GM21737 (cell line): ENCODE measurements around the gene LRRC37A2.
"Not testable (repeated sequence)": the region's sequence is repeated elsewhere in the genome, so short reads cannot be mapped to it uniquely, and the experiment has no call there.

Experiments
- ATAC-seq: cut with Tn5 transposase; IDR thresholded peaks from one replicate; pipeline ENCODE4 v1.9.1; 2021; ENCODE audit warnings: mild to moderate bottlenecking, moderate library complexity; ENCODE audit not compliant: unreplicated experiment

The LRRC37A2 gene

DNA sequence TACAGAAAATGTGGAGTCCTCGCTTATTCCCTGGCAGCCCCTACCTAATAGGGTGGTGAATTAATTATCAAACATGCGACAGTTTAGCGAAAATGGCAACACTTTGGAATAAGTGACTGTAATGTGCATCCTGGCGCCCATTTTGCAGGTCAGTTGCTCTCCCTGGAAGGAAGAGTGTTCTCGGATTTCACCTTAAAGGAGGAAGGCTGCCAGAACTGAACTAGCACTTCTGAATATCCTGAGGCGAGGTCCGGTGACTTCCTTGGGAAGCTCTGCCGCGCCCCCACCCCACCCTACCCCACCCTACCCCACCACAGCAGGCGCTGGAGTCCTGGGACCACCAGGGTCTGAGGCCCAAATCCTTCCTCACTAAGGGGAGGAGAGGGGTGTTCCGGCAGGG is at the start of gene LRRC37A2:
LRRC37A2 (plus strand) TSS at position 301 of the 400 bp plus-strand sequence. CDS start 245 bp downstream, outside the sequence.
- ATAC-seq = not testable (repeated sequence)

DNA sequence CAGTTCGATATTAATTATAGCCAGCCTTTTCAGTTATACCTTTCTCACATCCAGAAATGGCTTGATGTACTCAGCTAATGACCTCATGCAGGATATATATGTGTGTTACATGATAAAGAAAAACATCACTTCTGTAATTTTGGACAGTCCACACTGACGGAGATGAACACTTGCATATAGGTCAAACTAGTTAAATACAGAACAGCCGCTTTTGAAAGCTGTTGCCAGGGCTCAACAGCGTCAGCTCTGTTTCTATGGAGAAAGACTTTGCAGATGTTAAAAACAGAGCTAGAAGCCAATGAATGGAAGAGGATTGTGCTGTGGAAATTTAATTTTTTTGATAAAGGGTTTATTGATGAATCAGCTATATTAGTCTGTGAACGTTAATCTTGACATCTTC is 44.6 kb upstream of the LRRC37A2 start:
- not testable (repeated sequence) for ATAC-seq

DNA sequence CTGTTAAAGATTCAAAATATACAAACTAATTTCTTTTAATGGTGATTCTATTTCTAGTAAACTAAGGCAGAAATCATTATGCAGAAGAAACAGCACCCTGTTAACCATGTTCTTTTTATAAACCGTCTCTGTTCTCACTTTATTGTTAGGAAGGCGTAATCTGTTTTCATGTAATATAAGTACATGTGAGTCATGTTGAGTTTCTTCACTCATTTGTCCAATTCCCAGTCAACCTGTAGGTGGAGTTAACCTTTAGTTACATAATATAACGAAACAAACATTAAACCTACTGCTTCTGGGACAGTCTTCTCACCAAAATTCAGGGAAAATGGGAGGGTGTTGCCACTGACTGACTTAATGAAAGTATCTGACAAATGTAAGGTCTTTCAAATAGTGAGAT is 37.8 kb upstream of the LRRC37A2 start:
- not testable (repeated sequence) for ATAC-seq

DNA sequence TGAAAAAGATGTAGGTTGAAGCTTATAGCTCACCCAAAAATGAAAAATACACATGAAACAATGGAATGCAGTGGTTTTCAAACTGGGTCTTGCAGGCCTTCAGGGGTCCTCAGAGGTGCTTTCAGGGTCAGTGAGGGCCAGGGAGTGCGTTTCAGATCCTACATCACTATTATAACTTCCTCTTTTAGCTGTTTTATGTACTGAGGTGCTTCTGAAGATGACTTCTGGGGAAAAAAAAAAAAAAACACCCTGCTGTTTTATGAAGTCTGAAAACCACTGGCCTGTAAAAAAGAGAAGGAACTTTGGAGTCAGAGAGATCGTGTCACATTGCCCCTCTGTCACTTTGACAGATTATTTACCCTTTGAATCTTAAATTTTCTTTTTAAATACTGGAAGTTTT is 36.7 kb upstream of the LRRC37A2 start:
- ATAC-seq = not testable (repeated sequence)

DNA sequence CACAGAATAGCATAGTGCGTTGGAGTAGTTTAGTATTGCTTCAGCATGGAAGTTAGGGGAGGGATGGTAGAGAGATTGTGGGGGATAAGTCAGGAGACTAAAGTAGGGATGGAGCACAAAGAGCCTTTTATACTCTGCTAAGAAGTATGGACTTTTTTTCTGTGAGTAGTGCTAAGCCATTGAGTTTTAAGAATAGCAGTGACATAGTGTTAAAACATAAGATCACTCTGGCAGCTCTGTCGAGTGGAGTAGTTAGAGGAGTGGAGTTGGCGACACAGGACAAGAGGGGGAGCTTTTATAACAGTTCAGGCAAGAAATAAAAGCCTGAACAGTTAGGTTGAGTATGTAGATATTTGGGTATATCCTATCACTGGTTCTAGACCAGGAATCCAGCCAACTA is 33.4 kb upstream of the LRRC37A2 start:
- ATAC-seq = not testable (repeated sequence)

DNA sequence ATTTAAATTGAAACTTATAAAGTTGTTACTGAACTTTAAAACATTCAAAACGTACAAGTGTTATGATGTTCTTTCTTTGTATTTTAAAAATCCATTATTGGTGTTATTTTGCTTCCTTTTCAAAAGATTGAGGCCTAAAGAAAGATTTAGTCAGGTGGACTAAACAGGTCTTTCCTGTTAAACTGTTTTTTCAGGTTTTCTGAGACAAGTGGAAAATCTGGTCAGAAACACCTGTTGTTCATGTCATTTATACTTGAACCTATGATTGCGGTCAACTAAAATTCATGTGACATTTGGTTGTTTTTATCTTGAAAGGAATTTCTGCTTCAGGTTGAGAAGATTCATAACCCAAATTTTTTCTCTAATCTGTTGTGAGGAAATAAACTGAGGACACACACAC is 31.0 kb upstream of the LRRC37A2 start:
- not testable (repeated sequence) for ATAC-seq

DNA sequence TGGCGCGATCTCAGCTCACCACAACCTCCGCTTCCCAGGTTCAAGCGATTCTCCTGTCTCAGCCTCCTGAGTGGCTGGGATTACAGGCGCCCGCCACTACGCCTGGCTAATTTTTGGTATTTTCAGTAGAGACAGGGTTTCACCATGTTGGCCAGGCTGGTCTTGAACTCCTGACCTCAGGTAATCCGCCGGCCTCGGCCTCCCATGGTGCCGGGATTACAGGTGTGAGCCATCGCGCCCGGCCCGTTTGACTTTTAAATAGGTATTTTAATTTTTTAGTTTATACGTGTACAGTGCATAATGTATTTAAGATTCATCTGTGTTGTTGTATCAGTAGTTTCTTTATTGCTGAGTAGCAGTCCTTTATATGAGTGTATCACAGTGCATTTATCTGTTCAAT is 20.2 kb upstream of the LRRC37A2 start:
- not testable (repeated sequence) for ATAC-seq

DNA sequence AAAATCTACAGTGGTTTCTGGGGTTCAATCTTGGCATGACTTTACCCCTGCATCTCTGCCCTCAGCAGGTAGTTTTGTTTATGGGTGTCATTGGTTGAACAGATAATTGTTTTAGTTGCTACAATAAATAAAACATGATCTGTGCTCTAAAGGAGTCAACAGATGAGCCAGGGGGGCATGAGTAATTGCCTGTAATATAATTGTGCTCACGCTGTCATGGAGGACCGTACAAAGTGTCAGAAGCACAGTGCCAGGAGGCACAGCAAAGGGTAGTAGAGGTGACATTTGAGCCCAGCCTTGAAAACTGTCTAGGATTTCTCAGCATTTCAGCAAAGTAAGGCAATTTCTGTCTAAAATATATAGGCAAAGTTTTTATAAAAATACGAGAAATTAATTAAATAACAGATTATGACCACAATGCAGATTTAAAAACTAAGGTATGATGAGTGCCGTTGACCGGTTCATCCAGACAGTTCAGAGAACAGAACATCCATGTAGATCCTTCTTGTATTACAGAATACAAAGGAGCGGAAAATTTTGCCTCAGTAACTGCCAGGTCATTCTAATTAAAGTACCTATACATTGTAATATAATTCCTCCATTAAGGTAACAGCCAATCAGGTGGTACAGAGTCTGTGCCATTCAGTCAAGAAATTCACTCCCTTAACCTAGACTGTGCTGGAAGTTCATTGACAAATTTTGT is 12.7 kb upstream of the LRRC37A2 start:
- ATAC-seq = not testable (repeated sequence)

DNA sequence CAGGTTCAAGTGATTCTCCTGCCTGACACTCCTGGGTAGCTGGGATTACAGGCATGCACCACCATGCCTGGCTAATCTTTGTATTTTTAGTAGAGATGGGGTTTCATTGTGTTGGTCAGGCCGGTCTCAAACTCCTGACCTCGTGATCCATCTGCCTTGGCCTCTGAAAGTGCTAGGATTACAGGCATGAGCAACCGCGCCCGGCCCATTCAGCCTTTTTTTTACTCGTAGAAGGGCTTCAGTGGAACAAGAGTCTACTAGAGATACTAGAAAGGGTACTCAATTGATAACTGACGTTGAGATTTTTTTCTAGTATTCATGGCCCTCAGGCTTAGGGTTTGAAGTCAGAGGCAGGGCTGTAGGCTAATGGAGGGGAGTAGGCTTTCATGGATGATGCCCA is 6.4 kb upstream of the LRRC37A2 start:
- ATAC-seq = not testable (repeated sequence)

DNA sequence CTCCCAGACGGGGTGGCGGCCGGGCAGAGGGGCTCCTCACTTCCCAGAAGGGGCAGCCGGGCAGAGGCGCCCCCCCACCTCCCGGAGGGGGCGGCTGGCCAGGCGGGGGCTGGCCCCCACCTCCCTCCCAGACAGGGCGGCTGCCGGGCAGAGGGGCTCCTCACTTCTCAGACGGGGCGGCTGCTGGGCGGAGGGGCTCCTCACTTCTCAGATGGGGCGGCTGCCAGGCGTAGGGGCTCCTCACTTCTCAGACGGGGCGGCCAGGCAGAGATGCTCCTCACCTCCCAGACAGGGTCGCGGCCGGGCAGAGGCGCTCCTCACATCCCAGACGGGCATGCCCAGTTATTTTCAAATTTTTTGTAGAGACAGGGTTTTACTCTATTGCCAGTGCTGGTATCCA is 22.4 kb downstream of the LRRC37A2 start:
- ATAC-seq = not testable (repeated sequence)

DNA sequence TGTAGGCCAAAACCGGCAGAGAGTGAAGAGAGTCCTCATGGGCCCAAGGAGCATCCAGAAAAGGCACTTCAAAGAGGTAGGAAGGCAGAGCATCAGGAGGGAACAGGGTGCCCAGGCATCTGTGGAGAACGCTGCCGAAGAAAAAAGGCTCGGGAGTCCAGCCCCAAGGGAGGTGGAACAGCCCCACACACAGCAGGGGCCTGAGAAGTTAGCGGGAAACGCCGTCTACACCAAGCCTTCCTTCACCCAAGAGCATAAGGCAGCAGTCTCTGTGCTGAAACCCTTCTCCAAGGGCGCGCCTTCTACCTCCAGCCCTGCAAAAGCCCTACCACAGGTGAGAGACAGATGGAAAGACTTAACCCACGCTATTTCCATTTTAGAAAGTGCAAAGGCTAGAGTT is 36.3 kb downstream of the LRRC37A2 start:
- not testable (repeated sequence) for ATAC-seq

DNA sequence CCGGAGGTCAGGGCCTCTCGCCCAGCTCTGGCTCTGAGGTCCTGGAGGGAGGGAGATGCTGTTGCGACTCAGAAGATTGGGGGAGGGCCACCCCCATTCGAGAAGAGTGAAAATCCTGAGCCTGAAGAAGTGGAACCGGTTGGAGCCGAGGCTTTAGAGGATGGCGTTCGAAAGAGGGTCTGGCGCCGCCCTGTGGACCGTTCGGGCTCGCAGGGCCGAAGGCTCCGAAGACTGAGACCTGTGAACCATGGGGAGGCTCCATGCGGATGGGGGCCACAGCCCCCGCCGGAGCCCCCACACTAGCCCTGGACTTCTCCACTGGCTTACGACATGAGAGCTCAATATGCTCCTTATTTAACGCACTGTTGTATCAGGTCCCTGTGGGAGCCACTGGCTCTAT is 46.9 kb downstream of the LRRC37A2 start:
- not testable (repeated sequence) for ATAC-seq

DNA sequence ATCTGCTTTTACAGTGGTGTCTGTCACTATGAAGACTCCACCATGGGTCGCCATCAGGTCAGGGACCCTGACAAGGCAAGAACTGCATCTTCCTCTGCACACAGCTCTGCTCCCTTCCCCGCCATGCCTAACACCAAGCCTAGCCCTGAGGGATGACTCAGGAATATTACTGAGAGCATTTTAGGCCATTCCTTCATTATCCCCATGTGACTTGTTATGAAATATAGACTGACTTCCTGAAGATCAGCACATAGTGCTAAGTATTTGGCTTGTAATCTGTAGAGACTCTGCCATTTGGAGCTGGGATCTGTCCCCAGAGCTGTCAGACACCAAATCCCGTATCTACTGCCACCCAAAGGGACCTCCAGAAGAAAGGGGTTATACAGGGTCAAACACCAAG is 47.8 kb downstream of the LRRC37A2 start:
- not testable (repeated sequence) for ATAC-seq

DNA sequence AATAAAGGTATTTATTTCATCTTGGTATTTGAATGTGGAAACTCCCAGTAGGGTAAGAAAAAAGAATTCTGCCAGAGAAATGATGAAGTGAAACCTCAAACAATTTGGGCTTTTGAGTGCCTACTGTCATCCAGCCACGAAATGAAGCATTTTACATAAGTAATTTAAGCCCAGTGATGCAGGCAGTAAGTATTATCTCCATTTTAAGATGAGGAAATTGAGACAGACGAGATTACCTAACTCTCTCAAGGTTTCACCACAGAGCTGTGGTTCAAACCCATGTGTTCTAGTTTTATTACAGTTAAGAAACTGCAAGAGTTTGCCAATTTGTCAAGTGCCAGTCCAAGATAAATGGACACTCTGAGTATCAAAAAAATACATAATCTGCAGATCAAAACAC is 54.0 kb downstream of the LRRC37A2 start:
- ATAC-seq = not testable (repeated sequence)

DNA sequence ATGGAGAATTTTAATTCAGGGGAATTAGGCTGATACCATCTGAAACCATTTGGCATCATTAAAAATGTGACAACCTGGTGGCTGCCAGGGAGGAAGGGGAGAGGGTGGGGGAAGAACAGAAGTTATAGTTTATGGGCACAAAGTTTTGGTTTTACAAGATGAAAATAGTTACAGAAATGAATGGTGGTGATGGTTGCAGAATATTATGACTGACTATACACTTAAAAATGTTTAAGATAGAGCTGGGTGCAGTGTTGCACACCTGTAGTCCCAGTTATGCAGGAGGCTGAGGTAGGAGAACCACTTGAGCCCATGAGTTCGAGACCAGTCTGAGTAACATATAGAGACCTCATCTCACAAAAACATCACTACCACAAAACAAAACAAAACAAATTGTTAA is 54.7 kb downstream of the LRRC37A2 start:
- ATAC-seq = not testable (repeated sequence)

DNA sequence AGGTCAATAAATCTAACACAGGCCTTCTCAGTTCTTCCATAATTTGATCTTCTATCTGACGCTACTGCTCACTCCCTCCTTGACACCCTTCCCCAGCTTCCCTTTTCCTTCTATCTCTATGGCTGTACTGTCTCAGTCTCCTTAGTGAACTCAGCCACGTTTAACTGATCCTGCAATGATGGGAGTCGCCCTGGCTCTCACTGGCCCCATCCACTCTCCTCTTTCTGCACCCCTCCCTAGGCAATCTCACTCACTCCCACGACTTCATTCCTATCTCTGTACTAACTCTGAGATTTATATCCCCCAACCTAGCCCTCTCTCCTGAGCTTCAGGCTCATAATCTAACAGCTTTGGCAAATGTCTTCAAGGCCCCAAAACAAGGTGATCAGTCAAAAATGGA is 59.5 kb downstream of the LRRC37A2 start:
- ATAC-seq = not testable (repeated sequence)

DNA sequence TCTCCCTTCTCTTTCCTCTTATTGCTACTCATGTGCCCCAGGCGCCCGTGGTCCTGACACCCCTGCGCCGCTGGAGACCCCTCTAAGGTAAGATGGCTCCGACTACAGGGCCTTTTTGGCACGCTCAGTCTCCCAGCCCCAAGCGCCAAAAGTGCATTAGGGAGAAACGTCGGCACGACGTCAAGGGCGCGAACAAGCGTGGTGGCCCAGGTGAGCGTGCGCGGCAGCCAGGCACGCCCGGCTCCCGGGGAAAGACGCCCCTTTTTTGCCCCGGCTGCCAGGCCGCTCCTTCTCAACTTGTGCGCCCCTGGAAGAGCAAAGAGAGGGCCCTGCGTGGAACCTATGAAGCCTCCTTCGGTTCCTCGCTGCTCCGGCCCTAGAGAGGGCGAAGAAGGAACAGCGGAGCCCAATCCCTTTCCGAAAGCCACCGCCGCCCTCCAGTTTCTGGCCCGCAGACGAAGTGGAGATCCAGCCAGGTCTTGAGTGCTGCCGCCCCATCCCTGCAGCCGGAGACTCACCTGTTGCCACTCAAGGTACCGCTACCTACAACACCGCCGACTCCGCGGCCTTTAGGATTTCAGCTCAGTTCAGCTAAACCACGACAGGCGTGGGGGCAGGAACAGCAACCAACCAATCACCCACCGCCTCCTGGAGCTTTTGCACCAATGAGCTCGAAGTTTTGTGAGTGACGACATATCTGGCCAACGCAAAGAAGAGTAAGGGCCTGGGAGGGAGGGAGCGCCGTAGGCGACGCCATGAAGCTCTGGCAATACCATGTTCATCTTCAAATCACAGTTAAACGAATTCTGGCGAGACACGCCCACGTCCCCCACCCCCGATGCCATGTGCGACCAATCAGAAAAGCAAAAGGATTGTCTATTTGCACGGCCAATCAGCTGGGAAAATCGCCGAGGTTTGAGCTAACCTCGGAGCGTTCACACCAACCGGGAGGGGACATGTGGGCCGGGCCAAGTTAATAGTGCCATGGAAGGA is 67.1 kb downstream of the LRRC37A2 start, which contains the start of gene ARL17A:
ARL17A (minus strand) TSS at position 609 of the 993 bp plus-strand sequence. CDS start 3,369 bp downstream, outside the sequence.
- ATAC-seq = peak; percentile 93

DNA sequence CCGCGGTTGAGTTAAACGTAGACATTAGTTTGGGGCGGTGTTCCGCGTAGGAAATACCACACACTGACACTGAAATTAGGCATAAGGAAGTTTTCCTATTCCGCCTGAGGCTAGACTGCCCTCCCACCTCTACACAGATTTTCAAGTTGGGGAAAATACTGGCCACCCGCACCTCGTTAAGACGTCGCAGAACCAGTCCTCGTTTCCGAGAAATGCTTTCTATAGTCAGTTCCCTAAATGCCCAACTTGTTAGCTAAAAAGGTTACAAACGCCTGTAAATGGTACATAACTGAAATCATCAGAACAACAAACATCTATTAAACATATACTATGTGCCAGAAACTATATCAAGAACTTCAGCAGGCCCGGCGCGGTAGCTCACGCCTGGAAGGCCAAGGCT is 67.8 kb downstream of the LRRC37A2 start:
- ATAC-seq = not testable (repeated sequence)

DNA sequence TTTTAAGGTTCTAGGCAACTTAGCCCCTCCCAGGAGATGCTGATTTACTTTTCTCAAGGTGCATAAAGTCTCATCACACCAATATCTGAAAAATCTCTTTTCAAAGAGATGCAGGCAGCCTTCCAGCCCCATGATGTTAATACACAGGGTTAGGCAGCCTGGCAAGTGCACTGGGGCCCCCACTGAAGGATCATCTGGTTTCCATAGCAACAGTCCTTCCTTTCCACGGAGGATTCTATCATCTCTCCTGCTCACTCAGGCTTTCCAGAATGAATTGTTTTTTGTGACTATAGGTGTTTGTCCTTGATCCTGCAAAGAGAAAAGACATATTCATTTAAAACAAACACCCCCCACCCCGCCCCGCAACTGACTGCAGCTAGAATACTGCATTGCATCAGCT is 73.2 kb downstream of the LRRC37A2 start:
- ATAC-seq = not testable (repeated sequence)

DNA sequence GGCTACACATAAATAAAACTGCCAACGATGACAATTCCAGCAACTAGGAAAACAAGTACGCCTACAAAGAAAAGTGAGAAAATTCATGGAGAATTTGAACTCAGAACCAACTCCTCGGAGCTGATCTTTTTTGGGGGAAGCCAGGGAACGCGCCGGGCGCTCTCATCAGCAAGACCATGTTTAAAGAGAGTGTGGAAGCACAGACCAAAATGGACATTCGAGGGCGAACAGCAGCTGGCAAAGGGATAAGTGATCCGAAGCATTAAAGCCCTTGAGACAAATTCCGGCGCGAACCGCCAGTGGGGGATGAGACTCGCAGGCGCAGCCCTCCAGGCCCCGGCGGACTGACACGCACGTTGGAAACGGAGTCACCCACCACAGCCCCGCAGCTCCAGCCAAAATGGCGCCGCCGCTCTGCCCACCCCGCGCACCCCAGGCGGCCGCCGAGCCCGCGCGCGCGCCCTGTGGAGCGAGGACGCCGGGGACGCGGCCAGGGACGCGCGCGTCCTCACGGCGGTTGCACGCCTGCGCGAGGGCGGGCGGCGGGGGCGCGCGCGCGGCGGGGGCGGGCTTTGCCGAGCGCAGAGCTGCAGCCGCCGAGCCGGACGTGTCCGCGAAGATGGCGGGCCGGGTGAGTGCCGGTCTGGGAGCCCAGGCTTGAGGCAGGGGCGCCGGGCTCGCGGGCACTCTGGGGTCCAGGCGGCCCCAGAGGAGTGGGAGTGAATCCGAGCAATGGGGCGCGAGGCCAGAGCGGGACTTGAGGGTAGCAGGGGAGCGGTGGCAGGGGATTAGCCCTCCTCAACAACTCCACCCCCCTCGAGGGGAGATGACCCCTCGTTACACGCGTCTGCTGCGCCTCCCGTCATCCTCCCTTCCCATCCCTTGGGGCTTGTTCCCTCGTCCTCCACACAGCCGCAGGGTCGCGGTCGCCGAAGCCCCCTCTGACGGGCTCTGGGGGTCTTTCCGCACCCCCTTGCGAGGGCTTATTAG is 78.2 kb downstream of the LRRC37A2 start, which contains the start of gene NSF:
NSF (plus strand) TSS at position 513 of the 990 bp plus-strand sequence; CDS start at position 620, 107 bp downstream.
- peak; percentile 74 for ATAC-seq
